Measurements from ENCODE around the gene ZNF174.

- no peak for TF ChIP-seq CTCF (IDR thresholded peaks at IDR 0.05; ENCODE audit: low read depth, low read length)
- no peak for TF ChIP-seq EZH2phosphoT487 (IDR thresholded peaks at IDR 0.05; ENCODE audit: low read depth)
Observed at GRCh38 chr16:3431779-3432219, 30.8 kb downstream of the ZNF174 start.
